Measurements from ENCODE around the gene CCNG1. TPM values are rescaled to one million over a fixed set of nuclear protein-coding genes. Genes with fewer than 3 reads are reported as not detected.

Gene CCNG1
- total and polyA plus RNA-seq, 7 donors: 78.0 to 181 (median 143) TPM

GRCh38 chr5:163439092-163439425 is 1.7 kb downstream of the CCNG1 start:
- no peak overlapping the region for H3K27ac ChIP-seq
- DNase-seq: no peak
- intact Hi-C loops (cut with DNase I): no loop called here
- TF ChIP-seq EP300 (IDR thresholded peaks at IDR 0.05) (no peak), POLR2AphosphoS5 (IDR thresholded peaks at IDR 0.05) (no peak), CTCF (IDR thresholded peaks at IDR 0.05) (no peak), POLR2A (IDR thresholded peaks at IDR 0.05) (no peak)
- H3K4me3 ChIP-seq: no peak overlapping the region
- H3K4me1 ChIP-seq: peaks cover 0 to 27% (median 18%) of the 10 kb centered on the region in 4 donors
- peaks cover 0 to 34% (median 10%) of the 10 kb centered on the region in 4 donors for H3K36me3 ChIP-seq
- H3K27me3 ChIP-seq: no peaks in the 10 kb centered on the region
- WGBS, 2 donors: 14 to 37% methylated on average over 2 of the region's 2 CpGs
- no peaks in the 10 kb centered on the region for H3K9me3 ChIP-seq

GRCh38 chr5:163440954-163441353 is 3.6 kb downstream of the CCNG1 start:
- Histone ChIP-seq H3K4me3 (no peak overlapping the region), H3K4me1 (peaks cover 0 to 27% (median 18%) of the 10 kb centered on the region in 4 donors), H3K27ac (no peak overlapping the region), H3K9me3 (no peaks in the 10 kb centered on the region), H3K27me3 (no peaks in the 10 kb centered on the region), H3K36me3 (peaks cover 0 to 52% (median 10%) of the 10 kb centered on the region in 4 donors)
- TF ChIP-seq POLR2A (IDR thresholded peaks at IDR 0.05) (no peak), CTCF (IDR thresholded peaks at IDR 0.05) (no peak), POLR2AphosphoS5 (IDR thresholded peaks at IDR 0.05) (no peak), EP300 (IDR thresholded peaks at IDR 0.05) (no peak)
- 49 to 80% methylated on average over 3 of the region's 3 CpGs for WGBS, 2 donors
- no peak for DNase-seq
- intact Hi-C loops (cut with DNase I): no loop called here

GRCh38 chr5:163444526-163444925 is 7.1 kb downstream of the CCNG1 start:
- 89 to 92% methylated on average over 1 of the region's 1 CpG for WGBS, 2 donors
- TF ChIP-seq POLR2AphosphoS5 (IDR thresholded peaks at IDR 0.05) (no peak), POLR2A (IDR thresholded peaks at IDR 0.05) (no peak), CTCF (IDR thresholded peaks at IDR 0.05) (no peak), EP300 (IDR thresholded peaks at IDR 0.05) (no peak)
- Histone ChIP-seq H3K27ac (no peak overlapping the region), H3K4me3 (no peak overlapping the region), H3K27me3 (no peaks in the 10 kb centered on the region), H3K36me3 (peaks cover 0 to 88% (median 17%) of the 10 kb centered on the region in 4 donors), H3K9me3 (no peaks in the 10 kb centered on the region), H3K4me1 (peaks cover 0 to 11% (median 3%) of the 10 kb centered on the region in 4 donors)
- no peak for DNase-seq
- intact Hi-C loops (cut with DNase I): no loop called here

- H3K4me1 ChIP-seq: peaks cover 0 to 3% (median 0%) of the 10 kb centered on the region in 4 donors
- 96 to 97% methylated on average over 6 of the region's 6 CpGs for WGBS, 2 donors
- no peaks in the 10 kb centered on the region for H3K9me3 ChIP-seq
- H3K27me3 ChIP-seq: no peaks in the 10 kb centered on the region
- TF ChIP-seq EP300 (IDR thresholded peaks at IDR 0.05) (no peak), POLR2A (IDR thresholded peaks at IDR 0.05) (no peak), CTCF (IDR thresholded peaks at IDR 0.05) (no peak), POLR2AphosphoS5 (IDR thresholded peaks at IDR 0.05) (no peak)
- H3K36me3 ChIP-seq: peaks cover 0 to 93% (median 17%) of the 10 kb centered on the region in 4 donors
- intact Hi-C loops (cut with DNase I): no loop called here
- H3K27ac ChIP-seq: no peak overlapping the region
- H3K4me3 ChIP-seq: no peak overlapping the region
- no peak for DNase-seq
Measured at GRCh38 chr5:163445345-163445744, 8.0 kb downstream of the CCNG1 start.

- TF ChIP-seq EP300 (IDR thresholded peaks at IDR 0.05) (no peak), POLR2A (IDR thresholded peaks at IDR 0.05) (no peak), CTCF (IDR thresholded peaks at IDR 0.05) (no peak), POLR2AphosphoS5 (IDR thresholded peaks at IDR 0.05) (no peak)
- DNase-seq: no peak
- Histone ChIP-seq H3K27me3 (no peaks in the 10 kb centered on the region), H3K27ac (no peak overlapping the region), H3K9me3 (no peaks in the 10 kb centered on the region), H3K4me3 (no peak overlapping the region), H3K4me1 (no peaks in the 10 kb centered on the region), H3K36me3 (peaks cover 0 to 95% (median 13%) of the 10 kb centered on the region in 4 donors)
- intact Hi-C loops (cut with DNase I): no loop called here
Measured at GRCh38 chr5:163447191-163447590, 9.8 kb downstream of the CCNG1 start.

Data from sigmoid colon (tissue), 7 donors.